AG10803 (cell line): ENCODE data around the gene AK6.
"Not testable (repeated sequence)": the region's sequence is repeated elsewhere in the genome, so short reads cannot be mapped to it uniquely, and the experiment has no call there.

Source experiments
- DNase-seq: peaks from one replicate; pipeline ENCODE4 v3.0.0; 2010; ENCODE audit warnings: low read depth
- H3K4me3 ChIP-seq: 2 replicates; pipeline ENCODE4 v1.5.1; 2011; ENCODE audit warnings: mild to moderate bottlenecking, low read length, control low read depth
- CTCF ChIP-seq: conservative IDR thresholded peaks from 2 replicates; pipeline ENCODE4 v1.5.1; 2011; ENCODE audit warnings: mild to moderate bottlenecking, low read length, control low read depth, inconsistent platforms

AK6 gene

GRCh38 chr5:69404659-69405330 lies 35.5 kb upstream of the AK6 start:
- DNase-seq, result no peak
- no peak overlapping the region for H3K4me3 ChIP-seq
- TF ChIP-seq CTCF, result no peak

DNA sequence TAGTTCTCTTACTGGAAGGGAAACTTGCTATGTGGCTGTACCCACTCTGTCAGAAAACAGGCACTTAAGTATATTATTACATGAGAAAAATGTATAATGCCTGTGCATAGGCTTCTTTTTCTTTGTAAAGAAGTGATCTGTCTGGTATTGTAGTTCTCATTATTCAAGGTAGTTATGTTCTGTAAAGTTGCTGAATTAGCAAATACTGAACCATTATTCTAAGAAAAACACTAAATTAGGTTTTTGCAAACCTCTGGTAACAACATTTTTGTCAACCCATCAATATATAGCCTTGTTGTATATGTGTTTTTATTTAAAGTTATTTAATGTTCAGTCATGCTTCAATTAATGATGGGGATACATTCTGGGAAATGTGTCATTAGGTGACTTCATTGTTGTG lies 9.1 kb upstream of the AK6 start:
- no peak overlapping the region for H3K4me3 ChIP-seq
- DNase-seq, result no peak
- TF ChIP-seq CTCF, result no peak

- no peak overlapping the region for H3K4me3 ChIP-seq
- no peak for TF ChIP-seq CTCF
- DNase-seq, result no peak
Observed at GRCh38 chr5:69374911-69375446, 5.7 kb upstream of the AK6 start.

DNA sequence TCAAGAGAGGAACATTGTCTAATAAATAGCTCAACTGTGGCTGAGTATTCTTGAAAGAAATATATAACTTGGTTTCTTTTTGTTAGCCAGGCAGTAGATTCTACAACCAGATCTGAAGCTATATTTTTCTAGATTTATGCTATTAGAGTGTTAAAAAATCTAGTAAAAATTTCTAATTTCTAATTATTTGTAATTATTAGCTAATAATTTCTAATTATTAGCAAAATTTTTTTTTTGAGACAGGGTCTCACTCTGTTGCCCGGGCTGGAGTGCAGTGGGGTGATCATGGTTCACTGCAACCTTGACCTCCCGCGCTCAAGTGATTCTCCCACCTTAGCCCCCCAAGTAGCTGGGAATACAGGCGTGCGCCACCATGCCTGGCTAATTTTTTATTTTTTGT lies 3.1 kb upstream of the AK6 start:
- H3K4me3 ChIP-seq, result no peak overlapping the region
- no peak for TF ChIP-seq CTCF
- no peak for DNase-seq

- peak overlapping the region; percentile 96 for H3K4me3 ChIP-seq
- not testable (repeated sequence) for DNase-seq
Observed at GRCh38 chr5:69370335-69370734, 1.0 kb upstream of the AK6 start.

GRCh38 chr5:69368458-69369339 lies 621 bp downstream of the AK6 start:
- DNase-seq, result no peak
- peak overlapping the region; percentile 96 for H3K4me3 ChIP-seq
- no peak for TF ChIP-seq CTCF

GRCh38 chr5:69367697-69368279 lies 1.5 kb downstream of the AK6 start:
- DNase-seq, result no peak
- H3K4me3 ChIP-seq, result peak overlapping the region; percentile 96
- no peak for TF ChIP-seq CTCF
